ENCODE measurements around the gene WDR73.

The WDR73 gene

GRCh38 chr15:84621358-84621979, 32.6 kb downstream of the WDR73 start:
- peaks cover 17% of the 10 kb centered on the region for H3K9me3 ChIP-seq (ENCODE audit: control insufficient read depth, low read length)
- peaks cover 14% of the 10 kb centered on the region for H3K36me3 ChIP-seq (ENCODE audit: control insufficient read depth, insufficient read depth, low read length)
- no peaks in the 10 kb centered on the region for H3K4me1 ChIP-seq (ENCODE audit: control insufficient read depth, insufficient read depth, low read length, poor library complexity, severe bottlenecking)
- DNase-seq, result no peak
- H3K27ac ChIP-seq (ENCODE audit: insufficient read depth, low read length, poor library complexity, severe bottlenecking), result no peak overlapping the region
- no peak overlapping the region for H3K4me3 ChIP-seq (ENCODE audit: insufficient read depth, low read depth, low read length, poor library complexity, severe bottlenecking)
- no peaks in the 10 kb centered on the region for H3K27me3 ChIP-seq (replicated peaks; ENCODE audit: control insufficient read depth, insufficient read depth, low read length, poor library complexity, severe bottlenecking)

GRCh38 chr15:84620626-84621025, 33.5 kb downstream of the WDR73 start:
- H3K4me3 ChIP-seq (ENCODE audit: insufficient read depth, low read depth, low read length, poor library complexity, severe bottlenecking), result no peak overlapping the region
- H3K36me3 ChIP-seq (ENCODE audit: control insufficient read depth, insufficient read depth, low read length), result peaks cover 14% of the 10 kb centered on the region
- H3K4me1 ChIP-seq (ENCODE audit: control insufficient read depth, insufficient read depth, low read length, poor library complexity, severe bottlenecking), result no peaks in the 10 kb centered on the region
- no peak overlapping the region for H3K27ac ChIP-seq (ENCODE audit: insufficient read depth, low read length, poor library complexity, severe bottlenecking)
- H3K9me3 ChIP-seq (ENCODE audit: control insufficient read depth, low read length), result peaks cover 17% of the 10 kb centered on the region
- no peak for DNase-seq
- H3K27me3 ChIP-seq (replicated peaks; ENCODE audit: control insufficient read depth, insufficient read depth, low read length, poor library complexity, severe bottlenecking), result no peaks in the 10 kb centered on the region

GRCh38 chr15:84616235-84616634, 37.8 kb downstream of the WDR73 start:
- Histone ChIP-seq H3K36me3 (ENCODE audit: control insufficient read depth, insufficient read depth, low read length) (peaks cover 9% of the 10 kb centered on the region), H3K27me3 (replicated peaks; ENCODE audit: control insufficient read depth, insufficient read depth, low read length, poor library complexity, severe bottlenecking) (no peaks in the 10 kb centered on the region), H3K27ac (ENCODE audit: insufficient read depth, low read length, poor library complexity, severe bottlenecking) (no peak overlapping the region), H3K4me3 (ENCODE audit: insufficient read depth, low read depth, low read length, poor library complexity, severe bottlenecking) (no peak overlapping the region), H3K4me1 (ENCODE audit: control insufficient read depth, insufficient read depth, low read length, poor library complexity, severe bottlenecking) (no peaks in the 10 kb centered on the region), H3K9me3 (ENCODE audit: control insufficient read depth, low read length) (peaks cover 10% of the 10 kb centered on the region)
- no peak for DNase-seq

GRCh38 chr15:84611631-84612030, 42.5 kb downstream of the WDR73 start:
- Histone ChIP-seq H3K4me1 (ENCODE audit: control insufficient read depth, insufficient read depth, low read length, poor library complexity, severe bottlenecking) (no peaks in the 10 kb centered on the region), H3K27me3 (replicated peaks; ENCODE audit: control insufficient read depth, insufficient read depth, low read length, poor library complexity, severe bottlenecking) (no peaks in the 10 kb centered on the region), H3K27ac (ENCODE audit: insufficient read depth, low read length, poor library complexity, severe bottlenecking) (no peak overlapping the region), H3K4me3 (ENCODE audit: insufficient read depth, low read depth, low read length, poor library complexity, severe bottlenecking) (no peak overlapping the region), H3K36me3 (ENCODE audit: control insufficient read depth, insufficient read depth, low read length) (peaks cover 3% of the 10 kb centered on the region), H3K9me3 (ENCODE audit: control insufficient read depth, low read length) (no peaks in the 10 kb centered on the region)
- no peak for DNase-seq

GRCh38 chr15:84609818-84610525, 44.1 kb downstream of the WDR73 start:
- Histone ChIP-seq H3K4me3 (ENCODE audit: insufficient read depth, low read depth, low read length, poor library complexity, severe bottlenecking) (no peak overlapping the region), H3K27me3 (replicated peaks; ENCODE audit: control insufficient read depth, insufficient read depth, low read length, poor library complexity, severe bottlenecking) (no peaks in the 10 kb centered on the region), H3K9me3 (ENCODE audit: control insufficient read depth, low read length) (no peaks in the 10 kb centered on the region), H3K27ac (ENCODE audit: insufficient read depth, low read length, poor library complexity, severe bottlenecking) (no peak overlapping the region), H3K4me1 (ENCODE audit: control insufficient read depth, insufficient read depth, low read length, poor library complexity, severe bottlenecking) (peaks cover 7% of the 10 kb centered on the region), H3K36me3 (ENCODE audit: control insufficient read depth, insufficient read depth, low read length) (peaks cover 3% of the 10 kb centered on the region)
- DNase-seq, result no peak

- DNase-seq, result no peak
- Histone ChIP-seq H3K36me3 (ENCODE audit: control insufficient read depth, insufficient read depth, low read length) (peaks cover 3% of the 10 kb centered on the region), H3K4me3 (ENCODE audit: insufficient read depth, low read depth, low read length, poor library complexity, severe bottlenecking) (no peak overlapping the region), H3K27me3 (replicated peaks; ENCODE audit: control insufficient read depth, insufficient read depth, low read length, poor library complexity, severe bottlenecking) (no peaks in the 10 kb centered on the region), H3K27ac (ENCODE audit: insufficient read depth, low read length, poor library complexity, severe bottlenecking) (no peak overlapping the region), H3K4me1 (ENCODE audit: control insufficient read depth, insufficient read depth, low read length, poor library complexity, severe bottlenecking) (peaks cover 10% of the 10 kb centered on the region), H3K9me3 (ENCODE audit: control insufficient read depth, low read length) (no peaks in the 10 kb centered on the region)
Measured at GRCh38 chr15:84608707-84609284, 45.3 kb downstream of the WDR73 start.

GRCh38 chr15:84606653-84607120, 47.4 kb downstream of the WDR73 start:
- Histone ChIP-seq H3K36me3 (ENCODE audit: control insufficient read depth, insufficient read depth, low read length) (peaks cover 3% of the 10 kb centered on the region), H3K4me1 (ENCODE audit: control insufficient read depth, insufficient read depth, low read length, poor library complexity, severe bottlenecking) (peaks cover 10% of the 10 kb centered on the region)
- no peak for DNase-seq

GRCh38 chr15:84605554-84605882, 48.6 kb downstream of the WDR73 start:
- no peak overlapping the region for H3K4me3 ChIP-seq (ENCODE audit: insufficient read depth, low read depth, low read length, poor library complexity, severe bottlenecking)
- H3K27me3 ChIP-seq (replicated peaks; ENCODE audit: control insufficient read depth, insufficient read depth, low read length, poor library complexity, severe bottlenecking), result no peaks in the 10 kb centered on the region
- no peaks in the 10 kb centered on the region for H3K9me3 ChIP-seq (ENCODE audit: control insufficient read depth, low read length)
- no peak for DNase-seq
- H3K36me3 ChIP-seq (ENCODE audit: control insufficient read depth, insufficient read depth, low read length), result peaks cover 3% of the 10 kb centered on the region
- H3K27ac ChIP-seq (ENCODE audit: insufficient read depth, low read length, poor library complexity, severe bottlenecking), result no peak overlapping the region
- H3K4me1 ChIP-seq (ENCODE audit: control insufficient read depth, insufficient read depth, low read length, poor library complexity, severe bottlenecking), result peaks cover 10% of the 10 kb centered on the region

More at GRCh38 chr15:84606653-84607120, 47.4 kb downstream of the WDR73 start:
- no peak overlapping the region for H3K27ac ChIP-seq (ENCODE audit: insufficient read depth, low read length, poor library complexity, severe bottlenecking)
- H3K27me3 ChIP-seq (replicated peaks; ENCODE audit: control insufficient read depth, insufficient read depth, low read length, poor library complexity, severe bottlenecking), result no peaks in the 10 kb centered on the region
- H3K9me3 ChIP-seq (ENCODE audit: control insufficient read depth, low read length), result no peaks in the 10 kb centered on the region
- no peak overlapping the region for H3K4me3 ChIP-seq (ENCODE audit: insufficient read depth, low read depth, low read length, poor library complexity, severe bottlenecking)

- DNase-seq, result peak in 2 of 3 donors; percentile 8 to 15
- Histone ChIP-seq H3K36me3 (ENCODE audit: control insufficient read depth, insufficient read depth, low read length) (peaks cover 3% of the 10 kb centered on the region), H3K27me3 (replicated peaks; ENCODE audit: control insufficient read depth, insufficient read depth, low read length, poor library complexity, severe bottlenecking) (no peaks in the 10 kb centered on the region), H3K27ac (ENCODE audit: insufficient read depth, low read length, poor library complexity, severe bottlenecking) (no peak overlapping the region), H3K4me1 (ENCODE audit: control insufficient read depth, insufficient read depth, low read length, poor library complexity, severe bottlenecking) (peaks cover 13% of the 10 kb centered on the region), H3K4me3 (ENCODE audit: insufficient read depth, low read depth, low read length, poor library complexity, severe bottlenecking) (no peak overlapping the region), H3K9me3 (ENCODE audit: control insufficient read depth, low read length) (no peaks in the 10 kb centered on the region)
Measured at GRCh38 chr15:84604826-84605553, 49.1 kb downstream of the WDR73 start.

Data from effector memory CD4-positive, alpha-beta T cell (primary cell).